UCSD-AML1 (cell line): ENCODE measurements around the gene HYKK.
A peak's percentile ranks its signal among the peaks of the same experiment; 100 is the strongest.
"Not testable (repeated sequence)": the region's sequence is repeated elsewhere in the genome, so short reads cannot be mapped to it uniquely, and the experiment has no call there.

ENCODE experiments used
- DNase-seq: peaks from one replicate; lab custom pipeline; 2025; ENCODE audit not compliant: unreplicated experiment; lab: John Stamatoyannopoulos, UW

HYKK gene, protein sequence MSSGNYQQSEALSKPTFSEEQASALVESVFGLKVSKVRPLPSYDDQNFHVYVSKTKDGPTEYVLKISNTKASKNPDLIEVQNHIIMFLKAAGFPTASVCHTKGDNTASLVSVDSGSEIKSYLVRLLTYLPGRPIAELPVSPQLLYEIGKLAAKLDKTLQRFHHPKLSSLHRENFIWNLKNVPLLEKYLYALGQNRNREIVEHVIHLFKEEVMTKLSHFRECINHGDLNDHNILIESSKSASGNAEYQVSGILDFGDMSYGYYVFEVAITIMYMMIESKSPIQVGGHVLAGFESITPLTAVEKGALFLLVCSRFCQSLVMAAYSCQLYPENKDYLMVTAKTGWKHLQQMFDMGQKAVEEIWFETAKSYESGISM

DNA sequence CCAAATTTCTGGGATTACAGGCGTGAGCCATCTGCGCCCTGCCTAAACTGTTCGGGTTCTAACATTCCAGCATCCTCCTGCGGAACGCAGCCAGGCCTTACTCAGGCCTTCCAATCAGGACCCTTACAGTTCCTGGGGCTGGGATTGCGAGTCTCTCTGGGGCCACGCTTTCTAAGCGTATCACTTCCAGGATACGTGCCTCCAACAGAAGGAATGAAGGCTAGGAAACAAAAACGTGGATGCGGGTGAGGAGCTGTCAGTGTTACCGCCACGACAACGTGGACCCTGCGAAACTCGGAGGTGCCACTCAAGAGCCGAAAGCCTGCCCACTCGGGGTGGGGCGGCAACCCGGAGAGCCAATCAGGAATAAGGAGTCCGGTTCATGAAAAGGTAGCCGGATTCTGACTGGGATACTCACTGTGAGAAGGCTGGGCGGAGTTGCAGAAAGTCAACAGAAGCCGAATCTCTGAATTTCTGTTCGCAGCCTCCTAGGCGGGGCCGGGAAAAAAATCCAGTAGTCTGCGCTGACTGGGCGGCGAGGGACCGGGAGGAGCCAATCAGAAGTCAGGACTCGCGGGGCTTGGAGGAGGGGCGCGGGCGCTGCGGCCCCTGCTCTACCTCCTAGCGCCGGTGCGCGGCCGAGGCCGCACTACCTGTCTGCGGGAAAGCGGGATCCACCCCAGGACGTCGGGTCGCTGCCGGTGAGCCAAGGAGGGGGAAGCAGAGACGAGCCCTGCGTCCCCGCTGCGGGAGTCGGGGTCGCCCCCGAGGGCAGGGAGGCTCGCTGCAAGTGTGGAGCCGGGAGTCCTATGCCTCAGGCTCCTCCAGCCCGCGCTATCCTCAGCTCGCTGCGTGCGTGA is at the start of gene HYKK:
HYKK (plus strand) TSS at position 607 of the 860 bp plus-strand sequence. CDS start 5,512 bp downstream, outside the sequence.
- peak; percentile 87 for DNase-seq

DNA sequence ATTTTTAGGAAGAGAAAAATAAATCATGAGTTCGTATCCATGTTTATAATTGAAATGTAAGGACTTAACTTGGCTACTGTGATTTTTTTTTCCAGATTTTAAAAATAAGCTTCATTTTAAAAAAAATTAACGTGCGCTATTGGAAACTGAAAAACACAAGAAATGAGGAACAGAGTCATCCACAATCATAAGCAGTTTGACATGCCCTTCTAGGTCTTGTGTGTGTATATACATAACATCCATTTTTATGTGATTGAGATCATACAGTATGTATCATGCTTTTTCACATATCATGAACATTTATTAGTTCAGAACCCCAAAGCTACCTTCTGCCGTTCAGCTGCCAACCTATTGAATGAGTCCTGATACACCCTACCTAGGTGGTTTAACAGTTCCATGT is 46.6 kb upstream of the HYKK start:
- no peak for DNase-seq

DNA sequence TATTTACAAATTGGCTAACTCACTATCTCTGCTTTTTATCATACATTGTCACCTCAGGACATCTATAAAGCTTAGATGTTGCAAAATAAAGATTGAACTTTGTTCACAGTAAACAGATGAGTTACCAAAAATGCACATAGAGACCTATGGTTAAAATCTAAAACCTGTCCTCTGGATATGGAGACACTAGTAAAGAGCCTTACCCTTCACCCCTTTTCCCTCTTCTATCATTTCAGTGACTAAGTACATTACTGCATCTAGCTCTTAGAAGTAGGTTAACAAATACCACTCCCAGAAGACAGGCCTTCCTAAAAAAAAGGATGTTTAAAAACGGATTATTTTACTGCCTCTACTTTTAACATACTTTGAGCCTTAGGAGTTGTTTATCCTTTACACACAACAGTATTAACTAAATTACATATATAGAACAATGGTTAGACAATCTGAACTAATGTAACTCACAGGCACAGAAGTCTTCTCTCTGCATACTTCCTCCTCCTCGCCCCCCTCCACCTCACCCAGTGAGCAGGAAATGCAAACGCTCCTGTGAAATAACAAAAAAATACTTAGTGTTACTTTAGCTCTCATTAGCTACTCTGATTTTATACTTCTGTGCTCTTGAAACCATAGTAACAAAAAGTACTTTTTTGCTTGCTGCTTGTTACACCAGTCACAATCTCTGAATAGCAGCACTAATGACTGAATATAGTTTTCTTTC is 46.0 kb upstream of the HYKK start:
- DNase-seq, result no peak

DNA sequence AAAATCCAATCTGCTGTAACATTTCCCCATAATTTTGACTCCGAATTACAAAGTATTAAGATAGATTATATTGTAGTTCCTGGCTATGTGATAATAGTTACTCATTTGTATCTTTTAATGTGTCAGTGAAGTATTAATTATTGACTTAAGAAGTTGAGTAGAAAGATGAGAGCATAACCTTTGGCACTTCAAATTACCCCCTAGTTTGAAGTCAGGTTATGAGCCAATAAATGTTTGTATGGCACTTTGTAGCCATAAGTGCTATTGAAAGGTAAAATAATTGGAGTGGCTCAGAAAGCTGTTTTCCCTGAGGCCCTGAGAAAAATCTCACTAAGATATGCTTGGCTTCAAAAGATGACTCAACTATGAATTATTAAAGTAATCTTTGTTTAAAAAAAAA is 38.3 kb upstream of the HYKK start:
- no peak for DNase-seq

DNA sequence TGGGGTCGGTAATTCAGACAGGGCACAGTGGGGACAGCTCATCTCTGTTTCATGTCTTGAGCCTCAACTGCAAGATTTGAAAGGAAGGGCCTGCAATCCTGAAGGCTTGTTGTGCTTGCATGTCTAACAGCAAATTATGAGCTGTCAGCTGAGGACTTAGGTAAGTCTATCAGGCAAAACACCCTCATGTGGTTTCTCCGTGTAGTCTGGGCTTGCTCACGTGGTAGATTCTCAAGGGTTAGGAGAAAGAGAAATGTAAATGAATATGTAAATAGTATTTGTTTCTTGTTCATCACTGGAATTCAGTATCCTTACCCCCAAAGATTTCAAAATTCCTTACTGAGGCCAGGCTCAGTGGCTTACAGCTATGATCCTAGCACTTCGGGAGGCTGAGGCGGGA is 30.1 kb upstream of the HYKK start:
- no peak for DNase-seq

DNA sequence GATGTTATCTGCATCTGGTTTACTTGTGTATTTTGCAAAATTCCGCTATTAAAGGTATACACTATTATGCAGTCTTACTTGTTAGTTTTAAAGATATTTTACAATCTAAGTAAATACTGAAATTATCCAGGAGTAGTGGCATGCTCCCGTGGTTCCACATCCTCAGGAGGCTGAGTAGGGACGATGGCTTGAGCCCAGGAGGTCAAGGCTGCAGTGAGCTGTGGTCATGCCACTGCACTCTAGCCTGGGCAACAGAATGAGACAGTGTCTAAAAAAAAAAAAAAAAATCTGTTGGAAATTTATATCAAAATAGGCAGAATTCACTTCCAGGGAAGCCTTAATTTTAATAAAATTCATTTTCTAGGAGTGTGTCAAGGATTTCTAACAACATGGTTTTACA is 27.7 kb upstream of the HYKK start:
- DNase-seq, result no peak

DNA sequence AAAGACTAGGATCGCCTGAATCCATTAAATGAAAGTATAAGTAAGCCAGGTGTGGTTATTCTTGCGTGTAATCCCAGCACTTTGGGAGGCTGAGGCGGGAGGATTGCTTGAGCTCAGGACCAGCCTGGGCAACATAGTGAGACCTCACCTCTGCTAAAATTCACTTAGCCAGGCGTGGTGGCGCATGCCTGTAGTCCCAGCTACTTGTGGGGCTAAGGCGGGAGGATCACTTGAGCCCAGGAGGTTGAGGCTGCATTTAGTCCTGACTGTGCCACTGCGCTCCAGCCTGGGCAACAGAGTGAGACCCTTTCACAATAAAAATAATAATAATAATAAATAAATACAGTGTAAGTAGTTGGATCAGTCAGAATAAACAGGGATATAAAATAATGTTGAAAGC is 25.5 kb upstream of the HYKK start:
- no peak for DNase-seq

DNA sequence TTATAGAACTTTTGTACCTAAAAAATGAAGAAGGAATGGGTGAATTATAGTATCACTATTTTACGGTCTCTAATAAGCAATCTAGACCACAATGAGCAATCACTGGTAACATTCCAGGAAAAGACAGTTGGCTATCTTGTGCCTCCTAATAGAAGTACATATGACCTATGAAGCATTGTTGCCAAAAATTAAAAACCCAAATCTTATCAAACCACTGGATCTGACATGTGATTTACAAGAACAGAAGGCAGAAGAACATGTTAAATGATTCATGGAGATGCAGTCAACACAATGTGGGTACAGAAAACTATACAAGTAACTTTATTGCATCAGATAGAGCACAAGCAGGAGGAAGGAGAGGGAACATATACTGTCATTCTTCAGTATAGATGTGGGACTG is 14.5 kb upstream of the HYKK start:
- no peak for DNase-seq

DNA sequence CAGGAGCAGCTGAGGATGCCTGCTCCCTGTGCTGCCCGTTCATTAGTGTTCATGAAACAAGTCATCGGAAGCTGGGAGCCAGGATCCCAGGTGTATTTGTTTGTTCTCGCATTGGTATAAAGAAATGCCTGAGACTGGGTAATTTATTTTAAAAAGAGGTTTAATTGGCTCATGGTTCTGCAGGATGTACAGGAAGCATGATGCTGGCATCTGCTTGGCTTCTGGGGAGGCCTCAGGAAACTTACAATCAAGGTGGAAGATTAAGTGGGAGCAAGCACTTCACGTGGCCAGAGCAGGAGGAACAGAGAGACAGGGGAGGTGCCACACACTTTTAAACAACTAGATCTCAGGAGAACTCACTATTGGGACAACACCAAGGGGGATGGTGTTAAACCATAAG is 5.5 kb upstream of the HYKK start:
- DNase-seq, result no peak

DNA sequence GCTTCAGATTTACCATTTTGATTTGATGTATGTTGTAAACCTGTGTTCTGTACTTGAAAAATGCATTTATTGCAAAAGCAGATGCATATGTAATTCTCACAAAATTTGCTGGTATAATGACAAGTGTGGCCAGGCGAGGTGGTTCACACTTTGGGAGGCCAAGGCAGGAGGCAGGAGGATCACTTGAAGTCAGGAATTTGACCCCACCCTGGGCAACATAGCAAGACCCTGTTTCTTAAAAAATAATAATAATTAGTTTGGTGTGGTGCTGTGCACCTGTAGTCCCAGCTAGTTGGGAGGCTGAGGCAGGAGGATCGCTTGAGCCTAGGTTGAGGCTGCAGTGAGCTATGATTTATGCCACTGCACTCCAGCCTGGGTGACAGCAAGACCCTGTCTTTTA is 4.7 kb upstream of the HYKK start:
- no peak for DNase-seq

DNA sequence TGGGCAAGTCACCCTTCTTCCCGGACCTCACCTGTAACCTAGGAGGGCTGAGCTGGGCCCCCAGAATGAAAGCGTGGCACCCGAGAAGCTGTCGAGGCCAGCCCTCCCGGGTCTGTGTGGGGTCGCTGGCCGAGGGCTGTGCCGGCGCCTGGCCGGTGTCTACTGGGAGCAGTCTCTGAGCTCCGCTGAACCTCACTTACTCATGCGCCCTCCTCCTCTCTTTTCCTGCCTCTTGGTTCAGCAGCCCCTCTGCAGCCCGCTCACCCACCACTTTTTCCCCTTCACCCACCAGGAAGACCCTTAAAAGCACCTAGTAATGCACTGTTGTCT is 419 bp downstream of the HYKK start:
- DNase-seq, result no peak

DNA sequence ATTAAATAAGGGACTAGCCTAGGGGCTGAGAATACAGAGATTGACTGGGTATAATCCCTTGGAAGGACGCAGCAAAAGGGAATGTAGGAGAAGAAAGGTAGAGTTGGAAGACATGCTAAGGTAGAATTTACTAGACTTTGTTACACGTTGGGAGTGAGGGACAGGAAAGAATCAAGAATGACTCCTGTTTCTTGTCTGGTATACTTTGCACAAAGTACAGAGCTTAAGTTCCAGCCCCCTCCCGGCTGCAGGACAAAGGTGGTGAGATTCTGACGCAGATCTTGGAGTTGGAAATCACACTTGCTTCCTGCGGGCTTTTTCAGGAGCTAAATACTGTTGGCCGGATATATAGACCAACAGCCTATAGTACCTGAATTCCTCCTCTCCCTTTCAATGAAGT is 895 bp downstream of the HYKK start:
- DNase-seq, result no peak

DNA sequence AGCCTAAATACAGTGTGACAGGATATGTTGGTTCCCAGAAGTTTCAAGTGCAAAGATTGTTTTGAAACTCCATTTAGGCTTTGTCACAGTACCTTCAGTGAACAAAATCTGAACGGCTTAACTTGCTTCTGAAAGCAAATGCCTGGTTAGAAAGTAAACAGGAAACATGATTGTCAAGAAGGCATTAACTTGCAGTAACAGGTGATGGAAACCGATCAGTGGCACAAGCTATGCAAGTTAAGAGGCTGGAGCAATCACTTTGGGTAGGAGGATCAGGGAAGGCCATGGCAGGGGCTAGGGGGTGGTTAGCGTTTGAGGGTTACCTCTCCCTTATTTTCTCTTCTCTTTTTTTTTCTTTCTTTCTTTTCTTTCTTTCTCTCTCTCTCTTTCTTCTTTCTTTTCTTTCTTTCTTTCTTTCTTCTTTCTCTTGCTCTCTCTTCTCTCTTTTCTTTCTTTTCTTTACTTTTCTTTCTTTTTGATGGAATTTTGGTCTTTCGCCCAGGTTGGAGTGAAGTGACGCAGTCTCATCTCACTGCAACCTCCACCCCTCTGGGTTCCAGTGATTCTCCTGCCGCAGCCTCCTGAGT is 2.4 kb downstream of the HYKK start:
- DNase-seq, result no peak

DNA sequence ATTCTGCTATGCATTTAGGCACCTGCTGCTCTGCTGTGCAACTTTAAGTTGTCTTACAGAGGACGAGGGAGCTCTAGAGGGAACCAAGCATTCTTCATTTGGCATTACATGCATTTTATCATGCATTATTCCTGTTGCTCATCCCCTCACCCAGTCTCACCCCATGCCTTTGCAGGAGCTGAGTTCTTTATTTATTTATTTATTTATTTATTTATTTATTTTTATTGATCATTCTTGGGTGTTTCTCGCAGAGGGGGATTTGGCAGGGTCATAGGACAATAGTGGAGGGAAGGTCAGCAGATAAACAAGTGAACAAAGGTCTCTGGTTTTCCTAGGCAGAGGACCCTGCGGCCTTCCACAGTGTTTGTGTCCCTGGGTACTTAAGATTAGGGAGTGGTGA is 12.7 kb downstream of the HYKK start:
- not testable (repeated sequence) for DNase-seq

DNA sequence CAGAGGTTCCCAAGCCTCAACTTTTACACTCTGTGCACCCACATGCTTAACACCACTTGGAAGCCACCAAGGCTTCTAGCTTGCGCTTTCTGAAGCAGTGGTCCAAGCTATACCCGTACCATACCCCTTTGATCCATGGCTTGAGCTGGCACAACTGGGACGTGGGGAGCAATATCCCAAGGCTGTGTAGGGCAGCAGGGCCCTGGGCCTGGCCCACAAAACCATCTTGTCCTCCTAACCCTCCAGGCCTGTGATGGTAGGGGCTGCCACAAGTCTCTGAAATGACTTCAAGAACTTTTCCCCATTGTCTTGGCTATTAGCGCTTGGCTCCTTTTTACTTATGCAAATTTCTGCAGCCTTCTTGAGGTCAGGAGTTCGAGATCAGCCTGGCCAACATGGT is 16.9 kb downstream of the HYKK start:
- no peak for DNase-seq

DNA sequence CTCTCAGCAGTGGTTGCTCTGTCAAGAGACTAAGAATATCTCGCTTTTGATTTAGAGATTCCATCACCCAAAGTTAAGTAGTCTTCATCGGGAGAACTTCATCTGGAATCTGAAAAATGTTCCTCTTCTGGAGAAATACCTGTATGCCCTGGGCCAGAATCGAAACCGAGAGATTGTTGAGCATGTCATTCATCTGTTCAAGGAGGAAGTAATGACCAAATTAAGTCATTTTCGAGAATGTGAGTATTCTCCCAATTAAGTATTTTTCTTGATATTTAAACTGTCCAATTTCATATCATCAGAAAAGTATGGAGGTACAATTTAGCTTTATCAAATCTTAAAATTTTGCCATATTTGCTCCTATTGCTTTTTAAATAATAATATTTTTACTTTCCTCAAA is 19.9 kb downstream of the HYKK start:
- DNase-seq, result no peak

DNA sequence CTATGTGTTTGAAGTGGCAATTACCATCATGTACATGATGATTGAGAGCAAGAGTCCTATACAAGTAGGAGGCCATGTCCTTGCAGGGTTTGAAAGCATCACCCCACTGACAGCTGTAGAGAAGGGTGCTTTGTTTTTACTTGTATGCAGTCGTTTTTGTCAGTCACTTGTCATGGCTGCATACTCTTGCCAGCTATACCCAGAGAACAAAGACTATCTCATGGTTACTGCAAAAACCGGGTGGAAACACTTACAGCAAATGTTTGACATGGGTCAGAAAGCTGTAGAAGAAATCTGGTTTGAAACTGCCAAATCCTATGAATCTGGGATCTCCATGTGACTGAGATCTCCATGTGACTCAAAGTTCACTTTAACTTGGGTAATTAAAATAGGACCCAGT is 26.0 kb downstream of the HYKK start:
- DNase-seq, result no peak

DNA sequence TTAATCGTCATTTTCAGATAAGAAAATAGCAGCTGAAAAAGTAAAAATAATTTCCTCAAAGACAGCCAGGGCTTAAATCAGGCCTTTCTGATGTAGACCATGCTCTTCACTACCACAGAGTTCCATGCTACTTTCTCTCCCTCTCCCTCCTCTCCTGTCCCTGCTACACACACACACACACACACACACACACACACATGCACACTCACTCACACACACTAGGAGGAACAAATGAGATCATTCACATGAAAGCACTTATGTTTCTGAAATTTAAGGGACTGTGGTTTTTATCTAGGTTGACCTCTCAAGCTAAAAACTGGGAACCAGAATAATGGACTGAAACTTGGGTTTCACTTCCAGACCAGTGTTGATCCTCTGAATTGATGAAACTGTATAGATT is 28.8 kb downstream of the HYKK start:
- no peak for DNase-seq

DNA sequence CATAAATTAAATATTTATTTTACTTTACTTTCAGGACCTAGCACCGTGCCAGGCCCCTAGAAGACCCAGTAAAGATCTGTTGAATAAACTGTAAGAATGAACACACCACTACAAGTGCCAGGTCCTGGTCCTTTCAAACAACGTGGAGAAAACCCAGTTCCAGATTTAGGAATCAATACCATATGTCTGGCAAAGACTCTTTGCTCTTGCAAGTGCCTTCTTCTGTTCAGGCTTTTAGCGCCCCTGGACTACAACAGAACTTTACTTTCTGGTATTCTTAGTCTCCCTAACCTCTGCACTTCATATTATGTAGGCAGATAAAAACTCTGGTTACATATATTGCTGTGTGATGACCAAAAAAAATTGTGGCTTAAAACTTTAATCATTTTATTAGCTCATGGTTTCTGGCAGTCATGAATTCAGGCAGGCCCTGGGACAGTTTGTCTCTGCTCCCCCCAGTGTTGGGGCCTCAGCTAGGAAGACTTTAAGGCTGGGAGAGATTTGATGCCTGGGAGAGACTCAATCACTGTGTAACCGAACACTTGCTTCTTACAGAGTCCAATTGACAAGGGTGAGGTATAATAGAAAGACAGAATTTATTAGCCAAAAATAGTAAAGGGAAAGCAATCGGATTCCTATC is 30.0 kb downstream of the HYKK start:
- DNase-seq, result no peak

DNA sequence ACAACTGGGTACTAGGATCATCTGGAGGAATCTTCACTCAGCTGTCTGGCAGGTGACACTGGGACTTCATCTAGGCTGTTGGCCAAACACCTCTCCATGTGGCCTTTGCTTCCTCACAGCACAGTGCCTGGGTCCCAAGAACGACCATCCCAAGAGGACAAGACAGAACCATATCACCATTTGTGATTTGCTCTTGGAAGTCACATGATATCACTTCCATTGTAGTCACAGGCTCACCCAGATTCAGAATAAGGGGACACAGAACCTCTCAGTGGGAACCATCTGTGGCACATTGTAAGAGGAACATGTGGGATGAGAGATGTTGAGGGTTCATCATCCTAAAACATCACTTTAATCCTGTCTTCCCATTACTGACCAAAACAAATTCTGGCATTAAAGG is 31.0 kb downstream of the HYKK start:
- DNase-seq, result no peak
